Measurements from ENCODE around the gene SGTA.

- TF ChIP-seq CTCF (tag by site-specific recombination; IDR thresholded peaks at IDR 0.05) = no peak
- no peak for TF ChIP-seq ZNF654 (tag by site-specific recombination; IDR thresholded peaks at IDR 0.05; ENCODE audit: low read depth)
Measured at GRCh38 chr19:2820112-2820702, 37.1 kb upstream of the SGTA start.
